HL-60 (cell line): ENCODE data around the gene PPP2R5C.
A peak's percentile ranks its signal among the peaks of the same experiment; 100 is the strongest.

ENCODE experiments used
- DNase-seq, 2 experiments: peaks; one replicate each; pipeline ENCODE4 v3.0.0-alpha.2; 2010 to 2020; ENCODE audit warnings: low read depth in 1 of 2, low spot score in 1 of 2
- H3K27ac ChIP-seq: fragments of 250-450 bp; sonication (Bioruptor Pico); replicated peaks from 2 replicates; pipeline ENCODE4 v1.5.1; 2020; ENCODE audit warnings: mild to moderate bottlenecking, moderate library complexity
- H3K27me3 ChIP-seq: fragments of 250-450 bp; sonication (Bioruptor Pico); 2 replicates; pipeline ENCODE4 v1.5.1; 2021; ENCODE audit warnings: mild to moderate bottlenecking, moderate library complexity; ENCODE audit not compliant: insufficient read depth, poor library complexity, severe bottlenecking
- H3K4me3 ChIP-seq: replicated peaks from 2 replicates; pipeline ENCODE4 v1.5.1; 2011; ENCODE audit warnings: mild to moderate bottlenecking, control low read depth, low read length; ENCODE audit not compliant: insufficient read depth
- CTCF ChIP-seq: IDR thresholded peaks from one replicate; pipeline ENCODE4 v1.5.1; 2011; ENCODE audit warnings: low read length, control low read depth, inconsistent platforms; ENCODE audit not compliant: insufficient read depth
- GABPA ChIP-seq: IDR thresholded peaks from 2 replicates; pipeline ENCODE4 v1.6.1; 2012; ENCODE audit warnings: low read depth
- POLR2AphosphoS5 ChIP-seq: IDR thresholded peaks from 2 replicates; pipeline ENCODE4 v1.6.1; 2012; ENCODE audit warnings: low read depth
- REST ChIP-seq: IDR thresholded peaks from 2 replicates; pipeline ENCODE4 v1.6.1; 2012; ENCODE audit warnings: low read depth; ENCODE audit not compliant: insufficient replicate concordance
- SPI1 ChIP-seq: IDR thresholded peaks from 2 replicates; pipeline ENCODE4 v1.6.1; 2012; ENCODE audit warnings: low read depth, mild to moderate bottlenecking, borderline replicate concordance

Gene PPP2R5C

GRCh38 chr14:101948666-101949216, 187.2 kb downstream of the PPP2R5C start:
- H3K27me3 ChIP-seq = no peaks in the 10 kb centered on the region
- TF ChIP-seq GABPA (no peak), CTCF (no peak), POLR2AphosphoS5 (no peak), SPI1 (no peak), REST (no peak)
- DNase-seq = no peak
- peak overlapping the region; percentile 69 for H3K4me3 ChIP-seq
- peak overlapping the region; percentile 95 for H3K27ac ChIP-seq

DNA sequence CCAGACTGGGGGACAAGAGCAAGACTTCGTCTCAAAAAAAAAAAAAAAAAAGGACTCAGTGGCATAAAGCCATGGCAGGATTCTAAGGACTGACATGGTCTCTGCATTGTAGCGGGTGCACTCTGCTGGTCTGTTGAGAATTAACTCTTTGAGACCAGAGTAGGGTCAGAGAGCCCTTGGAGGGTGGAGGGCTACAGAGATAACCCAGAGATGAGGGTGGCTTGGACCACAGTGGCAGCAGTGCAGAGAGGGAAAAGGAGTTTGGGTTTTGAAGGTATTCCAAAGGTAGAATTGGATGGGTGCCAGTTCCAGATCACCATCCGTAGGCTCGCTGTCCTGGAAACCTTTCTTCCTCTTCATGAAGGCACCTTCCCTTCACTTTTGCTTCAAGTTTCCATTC, 188.6 kb downstream of the PPP2R5C start:
- H3K4me3 ChIP-seq = no peak overlapping the region
- no peak overlapping the region for H3K27ac ChIP-seq
- no peak for DNase-seq
- no peaks in the 10 kb centered on the region for H3K27me3 ChIP-seq
- no peak for TF ChIP-seq POLR2AphosphoS5
- no peak for TF ChIP-seq SPI1
- no peak for TF ChIP-seq CTCF

GRCh38 chr14:101950516-101951215, 189.2 kb downstream of the PPP2R5C start:
- TF ChIP-seq REST (no peak), CTCF (no peak), POLR2AphosphoS5 (no peak), GABPA (no peak), SPI1 (no peak)
- no peak for DNase-seq

More at GRCh38 chr14:101950516-101951215, 189.2 kb downstream of the PPP2R5C start:
- Histone ChIP-seq H3K27ac (no peak overlapping the region), H3K27me3 (no peaks in the 10 kb centered on the region), H3K4me3 (no peak overlapping the region)
